ENCODE results near the gene ITCH. TPM values are rescaled to one million over a fixed set of nuclear protein-coding genes. Genes with fewer than 3 reads are reported as not detected.

ITCH gene
- total and polyA plus RNA-seq, 2 of the 8 experiments (the other 6 are each of a cell fraction or from before 2014, with no cell fraction given): 3.9 to 45.2 TPM

GRCh38 chr20:34526466-34526865 lies 163.4 kb downstream of the ITCH start:
- Histone ChIP-seq H4K20me1 (replicated peaks in 1 of 2; ENCODE audit: control insufficient read depth in 1 of 2, insufficient read depth in 2 of 2, low read length in 2 of 2) (peaks cover 17 to 23% of the 10 kb centered on the region in 2 experiments), H3K4me1 (replicated peaks in 1 of 4; ENCODE audit: control insufficient read depth in 3 of 4, insufficient read depth in 4 of 4, low read length in 3 of 4) (peaks cover 0 to 4% (median 3%) of the 10 kb centered on the region in 4 experiments; a peak in 3 of 7 replicates), H4K91ac (replicated peaks; ENCODE audit: insufficient read length, low read length) (no peak overlapping the region), H3K79me1 (ENCODE audit: low read depth, low read length) (peaks cover 14% of the 10 kb centered on the region), H3K4me3 (ENCODE audit: extremely low read depth in 1 of 4, insufficient read depth in 2 of 4, low read depth in 3 of 4, low read length in 4 of 4) (no peak overlapping the region), H3K23ac (ENCODE audit: insufficient read length) (no peak overlapping the region), H3K9ac (replicated peaks in 1 of 4; ENCODE audit: extremely low read depth in 1 of 4, low read depth in 3 of 4, low read length in 3 of 4) (no peak overlapping the region), H2AFZ (ENCODE audit: low read length) (no peak overlapping the region), H2BK120ac (replicated peaks; ENCODE audit: low read depth, low read length) (no peak overlapping the region), H3K27ac (ENCODE audit: low read depth, low read length) (no peak overlapping the region), H3K23me2 (ENCODE audit: low read depth, low read length) (no peaks in the 10 kb centered on the region), H2BK5ac (ENCODE audit: low read depth, low read length) (no peak overlapping the region), H4K5ac (ENCODE audit: insufficient read length, low read depth, low read length) (no peak overlapping the region), H3K14ac (ENCODE audit: insufficient read length) (no peak overlapping the region), H2BK12ac (ENCODE audit: low read depth, low read length) (no peak overlapping the region), H3K79me2 (ENCODE audit: control insufficient read depth in 1 of 2, insufficient read depth in 2 of 2, low read length in 2 of 2) (peaks cover 0 to 45% of the 10 kb centered on the region in 2 experiments; a peak in 3 of 4 replicates), H3K4ac (replicated peaks; ENCODE audit: insufficient read length, low read depth, low read length) (no peak overlapping the region), H3K27me3 (replicated peaks in 1 of 4; ENCODE audit: control insufficient read depth in 3 of 4, extremely low read depth in 1 of 4, insufficient read depth in 3 of 4, low read length in 3 of 4) (no peaks in the 10 kb centered on the region), H3K36me3 (ENCODE audit: control insufficient read depth in 2 of 4, insufficient read depth in 4 of 4, low read length in 3 of 4) (peaks cover 8 to 35% (median 20%) of the 10 kb centered on the region in 4 experiments), H3K56ac (replicated peaks; ENCODE audit: insufficient read length, low read depth, low read length) (no peak overlapping the region), H2AK5ac (ENCODE audit: low read depth, low read length) (no peak overlapping the region), H2BK20ac (ENCODE audit: low read length) (no peak overlapping the region), H3K18ac (ENCODE audit: extremely low read depth, low read length) (no peak overlapping the region), H2BK15ac (ENCODE audit: low read length) (no peak overlapping the region), H3K4me2 (ENCODE audit: insufficient read depth in 1 of 2, low read depth in 2 of 2, low read length in 2 of 2) (no peak overlapping the region), H3K9me3 (ENCODE audit: insufficient read depth in 2 of 2, low read depth in 1 of 2, low read length in 1 of 2) (no peaks in the 10 kb centered on the region), H4K8ac (ENCODE audit: extremely low read depth, insufficient read depth, low read length) (no peak overlapping the region)
- WGBS, 2 experiments (ENCODE audit: extremely low coverage in 1 of 2, insufficient coverage in 1 of 2, insufficient read length in 1 of 2, insufficient replicate concordance in 2 of 2, low coverage in 1 of 2, low lambda C conversion rate in 2 of 2, missing lambda C conversion rate in 1 of 2): 95% methylated on average over 5 of the region's 5 CpGs; no CpG with 5 or more reads in 1 of the 2 experiments
- ChIA-PET CTCF (ENCODE audit: partially characterized antibody) (interaction anchor here (1.1 to 1.6 kb wide), 2 partner anchors 10 to 12 kb away, joined by 4 read pairs; no protein-coding TSS in a partner anchor), POLR2A (ENCODE audit: partially characterized antibody) (interaction anchor here (1.0 to 1.3 kb wide), 2 partner anchors 11 to 224 kb away, joined by 3 read pairs; partner anchors contain the start of gene DYNLRB1)
- no peak for DNase-seq (ENCODE audit: low read depth in 1 of 2, low spot score in 2 of 2)
- no peak for FAIRE-seq
- TF ChIP-seq POLR2AphosphoS5 (IDR thresholded peaks at IDR 0.05; ENCODE audit: low read depth, low read length): no peak
- TF ChIP-seq ATF3 (IDR thresholded peaks at IDR 0.05; ENCODE audit: insufficient read depth, low read depth, low read length): no peak
- no peak for TF ChIP-seq SP4 (IDR thresholded peaks at IDR 0.05; ENCODE audit: low read length)
- no peak for TF ChIP-seq ATF2 (IDR thresholded peaks at IDR 0.05; ENCODE audit: low read length)
- TF ChIP-seq HDAC6 (IDR thresholded peaks at IDR 0.05; ENCODE audit: low read depth, low read length): no peak
- no peak for TF ChIP-seq POLR2A (IDR thresholded peaks at IDR 0.05; ENCODE audit: control extremely low read depth in 1 of 2, low read depth in 2 of 2, low read length in 2 of 2)
- TF ChIP-seq CTCF (IDR thresholded peaks at IDR 0.05; ENCODE audit: control extremely low read depth in 1 of 3, insufficient read depth in 1 of 3, low read depth in 1 of 3, low read length in 3 of 3): no peak
- TF ChIP-seq E2F6 (IDR thresholded peaks at IDR 0.05): no peak
- no peak for TF ChIP-seq BCL11A (IDR thresholded peaks at IDR 0.05; ENCODE audit: low read depth in 2 of 2, low read length in 2 of 2)
